T47D (cell line): Measurements from ENCODE around the gene GPR18.

ENCODE experiments used
- DNase-seq, 2 experiments: peaks; one replicate each; pipeline versions ENCODE4 v3.0.0 to v3.0.0-alpha.2; 2011 to 2012; ENCODE audit warnings: low read depth in 1 of 2, low spot score in 1 of 2
- JUND ChIP-seq: IDR thresholded peaks from 2 replicates; pipeline ENCODE4 v1.6.1; 2012; ENCODE audit warnings: low read depth
- in situ Hi-C: cut with HindIII; loops from 2 replicates; pipeline ENCODE4 v1.10.0; 2016; ENCODE audit warnings: low sequenced_read_pairs, low pct_unique_long_range_greater_than_20kb

Gene GPR18

GRCh38 chr13:99270518-99270917, 12.3 kb upstream of the GPR18 start:
- DNase-seq = no peak
- TF ChIP-seq JUND = no peak
- in situ Hi-C loops = no loop called here

- no peak for TF ChIP-seq JUND
- peak in 1 of 2 experiments; percentile 54 for DNase-seq
- in situ Hi-C loops = no loop called here
Observed at GRCh38 chr13:99269627-99270241, 11.6 kb upstream of the GPR18 start.

GRCh38 chr13:99268822-99269221, 10.6 kb upstream of the GPR18 start:
- no peak for DNase-seq
- in situ Hi-C loops = no loop called here
- no peak for TF ChIP-seq JUND

GRCh38 chr13:99267927-99268326, 9.7 kb upstream of the GPR18 start:
- in situ Hi-C loops = no loop called here
- TF ChIP-seq JUND = no peak
- DNase-seq = no peak

GRCh38 chr13:99266827-99267226, 8.6 kb upstream of the GPR18 start:
- no peak for TF ChIP-seq JUND
- DNase-seq = no peak
- in situ Hi-C loops = no loop called here

GRCh38 chr13:99265821-99266426, 7.7 kb upstream of the GPR18 start:
- TF ChIP-seq JUND = no peak
- in situ Hi-C loops = no loop called here
- DNase-seq = peak; percentile 28 to 66

- in situ Hi-C loops = no loop called here
- no peak for DNase-seq
- TF ChIP-seq JUND = no peak
Observed at GRCh38 chr13:99265162-99265800, 7.1 kb upstream of the GPR18 start.

- DNase-seq = no peak
- in situ Hi-C loops = no loop called here
- TF ChIP-seq JUND = no peak
Observed at GRCh38 chr13:99264051-99264450, 5.9 kb upstream of the GPR18 start.

GRCh38 chr13:99263126-99263785, 5.1 kb upstream of the GPR18 start:
- no peak for DNase-seq
- in situ Hi-C loops = no loop called here
- no peak for TF ChIP-seq JUND

GRCh38 chr13:99261059-99261458, 2.9 kb upstream of the GPR18 start:
- in situ Hi-C loops = no loop called here
- DNase-seq = no peak
- TF ChIP-seq JUND = no peak

GRCh38 chr13:99260216-99260615, 2.0 kb upstream of the GPR18 start:
- in situ Hi-C loops = no loop called here
- no peak for TF ChIP-seq JUND

GRCh38 chr13:99258946-99259345, 767 bp upstream of the GPR18 start:
- TF ChIP-seq JUND = no peak
- in situ Hi-C loops = no loop called here
- no peak for DNase-seq

More at GRCh38 chr13:99260216-99260615, 2.0 kb upstream of the GPR18 start:
- no peak for DNase-seq

- in situ Hi-C loops = no loop called here
- no peak for TF ChIP-seq JUND
- no peak for DNase-seq
Observed at GRCh38 chr13:99257291-99257690, 888 bp downstream of the GPR18 start.
